Thyroid gland (tissue), 4 donors: ENCODE data around the gene ST7. TPM values are rescaled to one million over a fixed set of nuclear protein-coding genes. Genes with fewer than 3 reads are reported as not detected.

Source experiments
- DNase-seq, 2 donors: peaks; one replicate each; pipeline ENCODE4 v3.0.0-alpha.2; 2019
- H3K27ac ChIP-seq, 3 donors: fragments of 200-600 bp; sonication (generic); 1 replicate in 2 of 3; 2 replicates in 1 of 3; pipeline ENCODE4 v1.5.1; 2016 to 2019; ENCODE audit warnings: mild to moderate bottlenecking in 1 of 3, moderate library complexity in 1 of 3
- H3K27me3 ChIP-seq: fragments of 200-600 bp; sonication (generic); one replicate; pipeline ENCODE4 v1.5.1; 2019
- H3K36me3 ChIP-seq, 2 donors: fragments of 200-600 bp; sonication (generic); one replicate each; pipeline ENCODE4 v1.5.1; 2016 to 2019
- H3K4me1 ChIP-seq, 2 donors: fragments of 200-600 bp; sonication (generic); one replicate each; pipeline ENCODE4 v1.5.1; 2017 to 2019
- H3K4me3 ChIP-seq, 3 donors: fragments of 200-600 bp; sonication (generic); replicated peaks in 1 of 3; 1 replicate in 2 of 3; 2 replicates in 1 of 3; pipeline ENCODE4 v1.5.1; 2016; ENCODE audit warnings: mild to moderate bottlenecking in 1 of 3
- H3K9me3 ChIP-seq: fragments of 200-600 bp; sonication (generic); one replicate; pipeline ENCODE4 v1.5.1; 2017
- CTCF ChIP-seq, 6 experiments: fragments of 200-600 bp in 3 of 6; fragments of 450-650 bp in 3 of 6; sonication (generic) in 3 of 6; IDR thresholded peaks; one replicate each; pipeline ENCODE4 v1.5.1; 2016 to 2019; ENCODE audit warnings: antibody characterized with exemption in 6 of 6, mild to moderate bottlenecking in 2 of 6, inconsistent platforms in 1 of 6, moderate library complexity in 1 of 6
- POLR2A ChIP-seq, 2 donors: fragments of 450-650 bp; IDR thresholded peaks; one replicate each; pipeline ENCODE4 v1.6.1; 2017; ENCODE audit warnings: antibody characterized with exemption in 2 of 2, mild to moderate bottlenecking in 2 of 2, moderate library complexity in 1 of 2
- WGBS, 2 donors: methylation state at CpG; one replicate each; pipeline ENCODE4 v1.1.5; 2017; 5-methylcytosine and 5-hydroxymethylcytosine counted together
- intact Hi-C: fragments of 100-400 bp; cut with DNase I; formaldehyde crosslinking; loops from one replicate; pipeline ENCODE4 v1.15.1; 2023
- total RNA-seq, 4 donors: library from RNA; depleted of rRNA; stranded (reverse); fragments of >200 nt; gene quantifications; one replicate each; pipeline ENCODE4 v1.2.3, GENCODE V29; 2016

The ST7 gene
- total RNA-seq, 4 donors from 2014 or later, result 62.8 to 75.1 (median 66.7) TPM

GRCh38 chr7:117149692-117150091, 196.4 kb downstream of the ST7 start:
- no peaks in the 10 kb centered on the region for H3K4me1 ChIP-seq
- H3K9me3 ChIP-seq, result no peaks in the 10 kb centered on the region
- WGBS, 2 donors, result 83 to 95% methylated on average over 3 of the region's 3 CpGs
- H3K4me3 ChIP-seq, result no peak overlapping the region
- no peak for DNase-seq
- no peak overlapping the region for H3K27ac ChIP-seq
- intact Hi-C loops, result no loop called here
- no peak for TF ChIP-seq POLR2A (IDR thresholded peaks at IDR 0.05)
- no peak for TF ChIP-seq CTCF (IDR thresholded peaks at IDR 0.05)
- no peaks in the 10 kb centered on the region for H3K36me3 ChIP-seq
- no peaks in the 10 kb centered on the region for H3K27me3 ChIP-seq

- intact Hi-C loops, result no loop called here
- Histone ChIP-seq H3K27ac (no peak overlapping the region), H3K36me3 (no peaks in the 10 kb centered on the region), H3K27me3 (no peaks in the 10 kb centered on the region), H3K9me3 (no peaks in the 10 kb centered on the region), H3K4me3 (no peak overlapping the region), H3K4me1 (peaks cover 0 to 4% of the 10 kb centered on the region in 2 donors)
- no peak for TF ChIP-seq POLR2A (IDR thresholded peaks at IDR 0.05)
- TF ChIP-seq CTCF (IDR thresholded peaks at IDR 0.05), result no peak
- 89 to 95% methylated on average over 3 of the region's 3 CpGs for WGBS, 2 donors
- DNase-seq, result no peak
These were observed 199.1 kb downstream of the ST7 start for GRCh38 chr7:117152213-117153007.

- H3K36me3 ChIP-seq, result no peaks in the 10 kb centered on the region
- no peaks in the 10 kb centered on the region for H3K27me3 ChIP-seq
- H3K27ac ChIP-seq, result no peak overlapping the region
- no peaks in the 10 kb centered on the region for H3K9me3 ChIP-seq
- WGBS, 2 donors, result 73% methylated on average over 1 of the region's 1 CpG
- DNase-seq, result no peak
- peaks cover 3 to 11% of the 10 kb centered on the region in 2 donors for H3K4me1 ChIP-seq
- no peak overlapping the region for H3K4me3 ChIP-seq
- TF ChIP-seq CTCF (IDR thresholded peaks at IDR 0.05) (no peak), POLR2A (IDR thresholded peaks at IDR 0.05) (no peak)
- intact Hi-C loops, result no loop called here
These were observed 199.8 kb downstream of the ST7 start for GRCh38 chr7:117153016-117153545.

GRCh38 chr7:117154721-117155120, 201.4 kb downstream of the ST7 start:
- no peak for TF ChIP-seq CTCF (IDR thresholded peaks at IDR 0.05)
- no peak for TF ChIP-seq POLR2A (IDR thresholded peaks at IDR 0.05)
- intact Hi-C loops, result no loop called here
- WGBS, 2 donors, result 88 to 94% methylated on average over 1 of the region's 1 CpG
- Histone ChIP-seq H3K9me3 (no peaks in the 10 kb centered on the region), H3K4me1 (peaks cover 3 to 19% of the 10 kb centered on the region in 2 donors), H3K36me3 (no peaks in the 10 kb centered on the region), H3K4me3 (no peak overlapping the region), H3K27ac (no peak overlapping the region), H3K27me3 (no peaks in the 10 kb centered on the region)
- DNase-seq, result no peak

- Histone ChIP-seq H3K36me3 (no peaks in the 10 kb centered on the region), H3K27me3 (no peaks in the 10 kb centered on the region), H3K4me3 (no peak overlapping the region), H3K9me3 (no peaks in the 10 kb centered on the region), H3K27ac (no peak overlapping the region), H3K4me1 (peaks cover 3 to 19% of the 10 kb centered on the region in 2 donors)
- TF ChIP-seq CTCF (IDR thresholded peaks at IDR 0.05), result no peak
- no peak for TF ChIP-seq POLR2A (IDR thresholded peaks at IDR 0.05)
- WGBS, 2 donors, result 93 to 95% methylated on average over 1 of the region's 1 CpG
- no peak for DNase-seq
- intact Hi-C loops, result no loop called here
These were observed 202.4 kb downstream of the ST7 start for GRCh38 chr7:117155694-117156093.
